ENCODE data around the gene MFRP.

GRCh38 chr11:119330237-119330636, 16.3 kb downstream of the MFRP start:
- TF ChIP-seq CTCF (IDR thresholded peaks at IDR 0.05): no peak
- TF ChIP-seq POLR2A (IDR thresholded peaks at IDR 0.05): no peak

All from esophagus squamous epithelium (tissue), 4 donors.